Mesodermal cell (in vitro differentiated cells): ENCODE data around the gene RHEB.

ENCODE experiments used
- H3K27ac ChIP-seq: 2 replicates; pipeline ENCODE4 v1.7.0; 2013; ENCODE audit warnings: mild to moderate bottlenecking, low read depth, low read length, moderate library complexity; ENCODE audit not compliant: severe bottlenecking
- H3K36me3 ChIP-seq: 2 replicates; pipeline ENCODE4 v1.7.1; 2013; ENCODE audit warnings: mild to moderate bottlenecking, low read length, moderate library complexity; ENCODE audit not compliant: control insufficient read depth, insufficient read depth
- H3K4me1 ChIP-seq: one replicate; pipeline ENCODE4 v1.7.1; 2013; ENCODE audit warnings: mild to moderate bottlenecking, low read length; ENCODE audit not compliant: insufficient read depth, control insufficient read depth, poor library complexity, severe bottlenecking
- H3K4me3 ChIP-seq: 2 replicates; pipeline ENCODE4 v1.7.0; 2013; ENCODE audit warnings: low read length, control low read depth, mild to moderate bottlenecking; ENCODE audit not compliant: insufficient read depth, poor library complexity, severe bottlenecking; ENCODE audit errors: extremely low read depth
- H3K9me3 ChIP-seq: 2 replicates; pipeline ENCODE4 v1.7.1; 2013; ENCODE audit warnings: mild to moderate bottlenecking, low read length, moderate library complexity; ENCODE audit not compliant: control insufficient read depth
- WGBS, 2 experiments: methylation state at CpG; one replicate each; pipeline ENCODE4 v1.1.5; 2013; ENCODE audit warnings: missing lambda C conversion rate in 2 of 2; ENCODE audit not compliant: insufficient coverage in 2 of 2; 5-methylcytosine and 5-hydroxymethylcytosine counted together

RHEB gene

DNA sequence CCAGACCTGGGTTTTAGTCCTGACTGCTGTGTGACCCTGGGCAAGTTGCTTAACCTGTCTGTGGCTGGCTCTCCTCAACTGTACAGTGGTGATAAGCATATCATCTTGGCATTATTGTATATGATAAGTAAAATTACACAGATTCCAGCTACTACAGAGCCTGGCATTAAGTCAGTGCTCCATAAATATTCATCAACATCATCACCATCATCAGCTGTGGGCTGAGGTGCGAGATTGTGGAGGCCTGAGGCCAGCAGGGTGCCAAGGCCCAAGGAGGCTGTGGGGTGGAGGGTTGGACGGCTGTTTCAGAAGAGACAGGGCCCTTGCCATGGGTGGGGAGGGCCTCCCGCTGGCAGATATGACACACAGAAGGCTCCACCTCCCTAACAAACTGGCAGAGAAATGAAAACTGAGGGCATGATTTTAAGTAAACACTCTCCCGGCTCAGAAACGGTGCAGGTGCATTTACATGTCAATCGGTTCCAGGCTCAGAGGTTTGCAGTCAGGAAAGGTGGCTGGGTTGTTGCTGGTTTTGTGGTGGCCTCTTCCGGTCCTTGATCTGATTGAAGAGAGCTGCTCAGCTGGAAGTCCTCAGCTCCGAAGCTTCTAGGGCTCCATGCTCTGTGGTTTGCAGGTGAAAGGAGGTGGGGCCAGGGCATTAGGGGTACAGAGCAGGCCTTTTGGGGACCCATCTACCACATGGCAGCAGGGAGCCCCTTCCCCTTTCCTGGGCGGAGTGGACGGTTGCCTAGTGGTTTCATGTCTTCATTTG is 89.9 kb downstream of the RHEB start:
- peaks cover 42% of the 10 kb centered on the region for H3K4me1 ChIP-seq
- H3K36me3 ChIP-seq: no peaks in the 10 kb centered on the region
- H3K27ac ChIP-seq: peak overlapping the region; percentile 95
- no peak overlapping the region for H3K4me3 ChIP-seq
- H3K9me3 ChIP-seq: no peaks in the 10 kb centered on the region
- WGBS, 2 experiments: 46 to 52% methylated on average over 5 of the region's 10 CpGs

- Histone ChIP-seq H3K9me3 (no peaks in the 10 kb centered on the region), H3K4me3 (no peak overlapping the region), H3K27ac (peak overlapping the region; percentile 95), H3K36me3 (no peaks in the 10 kb centered on the region), H3K4me1 (peaks cover 42% of the 10 kb centered on the region)
- WGBS, 2 experiments: 100% methylated on average over 3 to 4 of the region's 5 CpGs
Measured at GRCh38 chr7:151429237-151429559, 90.5 kb downstream of the RHEB start.

DNA sequence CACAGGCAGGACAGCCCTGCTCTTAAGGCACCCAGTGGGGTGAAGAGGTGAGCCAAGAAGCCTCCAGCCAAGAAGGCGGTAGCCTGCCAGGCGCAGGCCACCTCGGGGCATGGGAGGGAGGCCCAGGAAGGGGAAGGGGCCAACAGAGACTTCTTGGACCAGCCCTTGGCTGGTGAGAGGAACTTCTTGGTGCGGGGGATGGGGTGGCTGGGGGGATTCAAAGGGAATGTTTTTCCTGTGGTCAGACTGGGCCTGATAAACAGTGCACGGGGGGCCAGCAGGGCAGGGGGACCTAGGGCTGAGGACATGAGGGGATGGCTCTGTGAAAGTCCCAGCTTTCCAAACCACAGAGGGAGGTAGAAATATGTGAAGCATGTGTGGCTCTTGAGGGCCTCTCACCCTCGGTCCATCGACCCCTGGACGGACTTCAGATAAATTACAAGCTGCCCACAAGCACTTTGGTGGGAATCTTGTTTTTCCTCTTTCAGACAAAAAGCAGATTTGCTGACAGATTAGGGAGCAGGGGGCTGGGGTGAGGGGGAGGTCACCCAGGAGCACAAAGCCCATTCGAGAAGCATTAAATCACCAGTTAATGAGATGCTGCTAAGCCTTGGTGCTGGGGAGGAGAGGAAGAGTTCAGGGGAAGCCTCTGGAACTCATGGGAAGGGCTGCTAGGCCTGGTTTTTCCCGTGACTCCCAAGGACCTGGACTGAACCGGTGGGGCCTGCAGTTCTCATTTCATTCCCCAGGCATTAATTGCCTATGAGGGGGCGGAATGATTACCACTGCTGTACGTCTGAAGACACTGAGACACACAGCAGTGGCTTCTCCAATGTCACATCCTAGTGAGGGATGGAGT is 91.1 kb downstream of the RHEB start:
- peaks cover 42% of the 10 kb centered on the region for H3K4me1 ChIP-seq
- 35 to 51% methylated on average over 7 to 8 of the region's 13 CpGs for WGBS, 2 experiments
- no peak overlapping the region for H3K4me3 ChIP-seq
- H3K9me3 ChIP-seq: no peaks in the 10 kb centered on the region
- peak overlapping the region; percentile 95 for H3K27ac ChIP-seq
- H3K36me3 ChIP-seq: no peaks in the 10 kb centered on the region

- H3K9me3 ChIP-seq: no peaks in the 10 kb centered on the region
- 85 to 100% methylated on average over 4 to 5 of the region's 10 CpGs for WGBS, 2 experiments
- H3K36me3 ChIP-seq: no peaks in the 10 kb centered on the region
- H3K4me1 ChIP-seq: peaks cover 45% of the 10 kb centered on the region
- H3K27ac ChIP-seq: peak overlapping the region; percentile 95
- no peak overlapping the region for H3K4me3 ChIP-seq
Measured at GRCh38 chr7:151427705-151428377, 91.9 kb downstream of the RHEB start.

GRCh38 chr7:151426904-151427704 is 92.6 kb downstream of the RHEB start:
- Histone ChIP-seq H3K27ac (no peak overlapping the region), H3K4me1 (peaks cover 45% of the 10 kb centered on the region), H3K4me3 (no peak overlapping the region), H3K9me3 (peaks cover 3% of the 10 kb centered on the region), H3K36me3 (no peaks in the 10 kb centered on the region)
- WGBS, 2 experiments: 94 to 95% methylated on average over 16 to 23 of the region's 23 CpGs

GRCh38 chr7:151426441-151426903 is 93.2 kb downstream of the RHEB start:
- Histone ChIP-seq H3K9me3 (peaks cover 9% of the 10 kb centered on the region), H3K4me1 (peaks cover 45% of the 10 kb centered on the region), H3K36me3 (no peaks in the 10 kb centered on the region), H3K4me3 (no peak overlapping the region), H3K27ac (no peak overlapping the region)
- 79 to 91% methylated on average over 13 of the region's 14 CpGs for WGBS, 2 experiments

DNA sequence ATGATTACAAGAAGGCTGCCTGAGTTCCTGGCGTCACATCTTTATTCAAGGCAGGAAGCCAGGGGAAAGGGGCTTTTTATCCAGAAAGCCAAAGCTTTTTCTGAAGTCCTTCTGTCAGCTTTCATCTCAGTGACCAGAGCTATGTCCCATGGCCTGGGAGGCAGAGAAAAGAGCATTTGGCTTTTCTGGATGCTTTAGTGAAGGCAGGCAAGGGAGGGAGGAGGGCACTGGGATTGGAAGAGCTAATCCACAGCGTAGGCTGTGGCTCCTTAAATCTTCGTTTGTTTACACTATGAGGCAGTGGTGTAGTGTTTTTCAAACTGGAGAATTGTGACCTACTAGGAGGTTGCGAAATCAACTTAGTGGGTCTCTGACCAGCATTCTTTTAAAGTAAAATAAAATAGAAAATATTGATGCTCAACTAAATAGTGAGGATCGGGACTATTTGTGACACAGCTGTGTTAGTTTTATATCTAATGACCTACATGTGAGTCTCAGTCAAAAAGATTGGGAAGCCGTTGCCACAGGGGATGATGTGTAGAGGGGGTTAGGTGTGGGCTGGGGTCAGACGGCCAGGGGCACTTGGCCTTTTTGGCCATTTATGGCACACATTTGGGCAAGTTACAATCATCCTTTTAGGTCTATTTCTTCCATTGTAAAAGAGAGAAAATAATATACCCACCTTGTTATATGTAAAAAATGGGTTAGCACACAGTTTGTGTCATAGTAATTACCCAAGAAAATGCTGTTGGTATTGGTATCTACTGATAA is 93.8 kb downstream of the RHEB start:
- 80 to 81% methylated on average over 5 to 6 of the region's 7 CpGs for WGBS, 2 experiments
- no peaks in the 10 kb centered on the region for H3K36me3 ChIP-seq
- no peak overlapping the region for H3K4me3 ChIP-seq
- peaks cover 45% of the 10 kb centered on the region for H3K4me1 ChIP-seq
- no peak overlapping the region for H3K27ac ChIP-seq
- H3K9me3 ChIP-seq: peaks cover 13% of the 10 kb centered on the region

DNA sequence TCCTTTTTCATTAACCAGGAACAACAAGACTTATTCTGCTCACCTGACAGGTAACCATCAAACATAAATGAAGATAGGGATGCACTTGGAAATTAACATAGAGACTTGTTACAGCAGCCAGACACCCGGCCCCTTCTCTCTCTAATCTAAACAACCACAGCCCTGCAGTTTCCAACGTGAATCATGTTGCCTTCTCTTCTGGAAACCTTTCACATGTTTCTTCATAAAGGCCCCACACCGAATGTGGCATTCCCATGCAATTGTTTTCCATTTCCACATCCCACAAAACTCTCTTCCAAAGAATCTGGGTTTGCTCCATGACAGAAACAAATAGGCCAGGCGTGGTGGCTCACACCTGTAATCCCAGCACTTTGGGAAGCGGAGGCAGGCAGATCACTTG is 94.9 kb downstream of the RHEB start:
- 83 to 92% methylated on average over 3 to 5 of the region's 5 CpGs for WGBS, 2 experiments
- no peak overlapping the region for H3K4me3 ChIP-seq
- peaks cover 24% of the 10 kb centered on the region for H3K9me3 ChIP-seq
- peaks cover 39% of the 10 kb centered on the region for H3K4me1 ChIP-seq
- no peak overlapping the region for H3K27ac ChIP-seq
- H3K36me3 ChIP-seq: no peaks in the 10 kb centered on the region

GRCh38 chr7:151423936-151424335 is 95.8 kb downstream of the RHEB start:
- H3K9me3 ChIP-seq: peaks cover 28% of the 10 kb centered on the region
- 91 to 95% methylated on average over 4 of the region's 5 CpGs for WGBS, 2 experiments
- peaks cover 31% of the 10 kb centered on the region for H3K4me1 ChIP-seq
- H3K36me3 ChIP-seq: no peaks in the 10 kb centered on the region
- H3K27ac ChIP-seq: no peak overlapping the region
- no peak overlapping the region for H3K4me3 ChIP-seq
